Panc1 (cell line): ENCODE measurements around the gene TEX14. TPM values are rescaled to one million over a fixed set of nuclear protein-coding genes. Genes with fewer than 3 reads are reported as not detected.

Experiments used
- ATAC-seq: fragments of 200-7000 bp; cut with Tn5 transposase; 2 replicates; pipeline ENCODE4 v1.9.1; 2020; ENCODE audit warnings: mild to moderate bottlenecking, moderate library complexity
- BruUV-seq: library from RNA; stranded (reverse); fragments of 400-500 nt; replicated peaks from 2 replicates; lab custom pipeline; 2021; lab: Mats Ljungman, UMichigan
- CTCF ChIA-PET: fragments of 300-600 bp; sonication (Branson Sonifier 250); formaldehyde crosslinking; loops from one replicate; lab custom pipeline; 2022; ENCODE audit warnings: antibody characterized with exemption; lab: Charles Lee
- POLR2A ChIA-PET: fragments of 300-600 bp; sonication (Branson Sonifier 250); formaldehyde crosslinking; loops from one replicate; lab custom pipeline; 2022; ENCODE audit warnings: antibody characterized with exemption; lab: Charles Lee
- DNase-seq: peaks from one replicate; pipeline ENCODE4 v3.0.0-alpha.2; 2010; ENCODE audit warnings: low read depth, low spot score
- H3K27ac ChIP-seq: 2 replicates; pipeline ENCODE4 v1.5.1; 2011; ENCODE audit warnings: mild to moderate bottlenecking, low read length, inconsistent platforms
- H3K27me3 ChIP-seq: fragments of 200-500 bp; sonication (Bioruptor generic); 2 replicates; pipeline ENCODE4 v1.6.0; 2014; ENCODE audit warnings: low read length, inconsistent platforms; ENCODE audit not compliant: control insufficient read depth, insufficient read depth
- H3K36me3 ChIP-seq: fragments of 200-500 bp; sonication (Bioruptor generic); 2 replicates; pipeline ENCODE4 v1.5.1; 2014; ENCODE audit warnings: inconsistent platforms, mild to moderate bottlenecking, low read length, moderate library complexity; ENCODE audit not compliant: control insufficient read depth, insufficient read depth
- H3K4me1 ChIP-seq: 2 replicates; pipeline ENCODE4 v1.5.1; 2011; ENCODE audit warnings: inconsistent platforms, mild to moderate bottlenecking, low read length, moderate library complexity; ENCODE audit not compliant: control insufficient read depth, insufficient read depth
- H3K4me3 ChIP-seq, 2 experiments: 2 replicates each; pipeline ENCODE4 v1.5.1; 2011 to 2012; ENCODE audit warnings: low read depth in 2 of 2, low read length in 2 of 2, mild to moderate bottlenecking in 2 of 2, inconsistent platforms in 1 of 2, moderate library complexity in 1 of 2
- H3K9me3 ChIP-seq: fragments of 200-500 bp; sonication (Bioruptor generic); 2 replicates; pipeline ENCODE4 v1.5.1; 2014; ENCODE audit warnings: low read depth, mild to moderate bottlenecking, inconsistent platforms, low read length, moderate library complexity; ENCODE audit not compliant: control insufficient read depth, insufficient read depth
- CTCF ChIP-seq: fragments of 450-650 bp; IDR thresholded peaks from 2 replicates; pipeline ENCODE4 v1.5.1; 2017; ENCODE audit warnings: mild to moderate bottlenecking
- POLR2AphosphoS5 ChIP-seq: IDR thresholded peaks from 2 replicates; pipeline ENCODE4 v1.6.1; 2012; ENCODE audit warnings: mild to moderate bottlenecking, low read depth, low read length, moderate library complexity
- REST ChIP-seq, 2 experiments: IDR thresholded peaks; 2 replicates each; pipeline ENCODE4 v1.6.1; 2011 to 2012; ENCODE audit warnings: low read depth in 2 of 2, control low read depth in 1 of 2, low read length in 1 of 2, mild to moderate bottlenecking in 1 of 2, moderate library complexity in 1 of 2; ENCODE audit not compliant: insufficient read depth in 1 of 2
- SIN3A ChIP-seq: IDR thresholded peaks from 2 replicates; pipeline ENCODE4 v1.6.1; 2012; ENCODE audit warnings: low read depth, mild to moderate bottlenecking, low read length, moderate library complexity, borderline replicate concordance; ENCODE audit not compliant: insufficient read depth
- TCF7L2 ChIP-seq: IDR thresholded peaks from 2 replicates; pipeline ENCODE4 v1.6.1; 2011; ENCODE audit warnings: mild to moderate bottlenecking, low read depth, low read length, inconsistent platforms
- in situ Hi-C: cut with HindIII; loops from 2 replicates; pipeline ENCODE4 v1.10.0; 2016; ENCODE audit warnings: low sequenced_read_pairs, low pct_unique_long_range_greater_than_20kb
- intact Hi-C: fragments of 100-400 bp; cut with micrococcal nuclease; formaldehyde crosslinking; loops from one replicate; pipeline ENCODE4 v1.10.0; 2022; ENCODE audit not compliant: unreplicated experiment
- total RNA-seq: library from RNA; stranded (reverse); gene quantifications from one replicate; pipeline ENCODE4 v1.2.1, GENCODE V29; 2021; ENCODE audit not compliant: unreplicated experiment

Gene TEX14
- total RNA-seq, 1 experiment from 2014 or later, result not detected

DNA sequence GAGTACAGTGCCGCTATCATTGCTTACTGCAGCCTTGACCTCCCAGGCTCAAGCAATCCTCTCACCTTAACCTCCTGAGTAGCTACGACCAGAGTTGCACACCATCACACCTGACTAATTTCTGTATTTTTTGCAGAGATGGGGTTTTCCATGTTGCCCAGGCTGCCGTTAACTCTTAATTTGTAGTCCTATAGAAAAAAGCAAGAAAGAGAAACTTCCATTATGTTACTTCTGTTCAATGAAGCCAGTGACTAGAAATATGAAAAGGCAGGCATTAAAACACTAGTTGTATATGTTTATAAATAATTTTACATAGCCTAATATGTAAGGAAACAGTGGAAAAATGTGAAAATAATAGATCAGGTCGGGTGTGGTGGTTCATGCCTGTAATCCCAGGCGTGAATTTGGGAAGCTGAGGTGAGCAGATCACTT is 10.2 kb upstream of the TEX14 start:
- H3K4me3 ChIP-seq, result no peak overlapping the region
- no peaks in the 10 kb centered on the region for H3K9me3 ChIP-seq
- no peak overlapping the region for H3K27ac ChIP-seq
- TF ChIP-seq SIN3A, result no peak
- TF ChIP-seq CTCF, result no peak
- no peak for TF ChIP-seq TCF7L2
- TF ChIP-seq REST (IDR thresholded peaks at IDR 0.05; ENCODE audit: insufficient read depth in 1 of 2, low read depth in 2 of 2, low read length in 1 of 2), result no peak
- no peak for TF ChIP-seq POLR2AphosphoS5
- in situ Hi-C loops (no loop called here), intact Hi-C loops (no loop called here)
- no peaks in the 10 kb centered on the region for H3K36me3 ChIP-seq
- no peaks in the 10 kb centered on the region for H3K4me1 ChIP-seq
- no peaks in the 10 kb centered on the region for H3K27me3 ChIP-seq
- ATAC-seq (no peak), DNase-seq (no peak)
- ChIA-PET POLR2A (no interaction called here), CTCF (interaction anchor here (0.7 kb wide), 1 partner anchor 9 kb away, joined by 8 read pairs; no protein-coding TSS in a partner anchor)
- BruUV-seq, result no TSS peak

DNA sequence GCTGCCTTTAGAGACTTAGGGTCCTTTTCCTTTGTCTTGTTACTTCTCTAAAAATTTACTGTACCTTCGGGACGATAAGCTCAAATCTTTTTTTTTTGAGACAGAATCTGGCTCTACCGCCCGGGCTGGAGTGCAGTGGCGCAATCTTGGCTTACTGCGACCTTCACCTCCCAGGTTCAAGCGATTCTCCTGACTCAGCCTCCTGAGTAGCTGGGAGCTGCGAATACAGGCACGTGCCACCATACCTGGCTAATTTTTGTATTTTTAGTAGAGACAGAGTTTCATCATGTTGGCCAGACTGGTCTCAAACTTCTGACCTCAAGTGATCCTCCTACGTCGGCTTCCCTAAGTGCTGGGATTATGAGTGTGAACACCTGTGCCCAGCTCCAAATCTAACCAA is 7.9 kb upstream of the TEX14 start:
- in situ Hi-C loops, result no loop called here
- BruUV-seq, result no TSS peak
- Histone ChIP-seq H3K36me3 (no peaks in the 10 kb centered on the region; the same call in 1 of the 2 replicates), H3K27me3 (no peaks in the 10 kb centered on the region), H3K27ac (no peak overlapping the region), H3K4me1 (no peaks in the 10 kb centered on the region), H3K9me3 (no peaks in the 10 kb centered on the region), H3K4me3 (no peak overlapping the region)
- CTCF ChIA-PET, result interaction anchor here (0.6 kb wide), 1 partner anchor 81 kb away, joined by 4 read pairs; no protein-coding TSS in a partner anchor
- intact Hi-C loops, result no loop called here
- TF ChIP-seq POLR2AphosphoS5, result no peak
- no peak for TF ChIP-seq TCF7L2
- no peak for TF ChIP-seq SIN3A
- TF ChIP-seq REST (IDR thresholded peaks at IDR 0.05; ENCODE audit: insufficient read depth in 1 of 2, low read depth in 2 of 2, low read length in 1 of 2), result no peak
- no peak for TF ChIP-seq CTCF
- no peak for ATAC-seq
- no peak for DNase-seq
- POLR2A ChIA-PET, result no interaction called here
